Spinal cord (tissue), 10 donors: ENCODE results near the gene MYLK2. TPM values are rescaled to one million over a fixed set of nuclear protein-coding genes. Genes with fewer than 3 reads are reported as not detected.

ENCODE experiments used
- DNase-seq, 6 donors: peaks; one replicate each; pipeline versions ENCODE4 v3.0.0 to v3.0.0-alpha.2; 2013 to 2015; ENCODE audit warnings: low spot score in 6 of 6, low read depth in 4 of 6
- H3K27ac ChIP-seq: one replicate; pipeline ENCODE4 v1.5.1; 2013; ENCODE audit warnings: low read depth, low read length, control low read depth
- H3K27me3 ChIP-seq: one replicate; pipeline ENCODE4 v1.6.1; 2013; ENCODE audit warnings: low read length; ENCODE audit not compliant: control insufficient read depth, insufficient read depth
- H3K36me3 ChIP-seq: one replicate; pipeline ENCODE4 v1.6.1; 2013; ENCODE audit warnings: low read length; ENCODE audit not compliant: control insufficient read depth, insufficient read depth
- H3K4me1 ChIP-seq: one replicate; pipeline ENCODE4 v1.6.1; 2013; ENCODE audit warnings: low read length; ENCODE audit not compliant: control insufficient read depth, insufficient read depth
- H3K4me3 ChIP-seq: one replicate; pipeline ENCODE4 v1.5.1; 2013; ENCODE audit warnings: low read depth, low read length, control low read depth
- H3K9me3 ChIP-seq: one replicate; pipeline ENCODE4 v1.6.1; 2013; ENCODE audit warnings: low read length; ENCODE audit not compliant: control insufficient read depth, insufficient read depth
- WGBS: methylation state at CpG from one replicate; pipeline ENCODE4 v1.1.5; 2013; ENCODE audit warnings: missing lambda C conversion rate; ENCODE audit not compliant: insufficient coverage; 5-methylcytosine and 5-hydroxymethylcytosine counted together
- polyA plus RNA-seq, 2 donors: library from polyadenylated mRNA; unstranded; fragments of 120-200 nt; gene quantifications; one replicate each; pipeline ENCODE4 v1.2.1, GENCODE V29; 2013; ENCODE audit not compliant: insufficient read length in 2 of 2
- small RNA-seq: library from RNA; depleted of rRNA; stranded (forward); fragments of <200 nt; gene quantifications from one replicate; pipeline ENCODE3, GENCODE V24; 2014; ENCODE audit warnings: low replicate concordance
- total RNA-seq, 2 donors: library from RNA; depleted of rRNA in 1 of 2; stranded (reverse); fragments of 120-200 nt in 1 of 2; fragments of >200 nt in 1 of 2; gene quantifications; one replicate each; pipeline versions ENCODE4 v1.2.3 to v1.2.4, GENCODE V29; 2013 to 2014
- donor health status: healthy.

Gene MYLK2
- total and polyA plus RNA-seq, 4 donors, result 0.79 to 5.2 (median 5.1) TPM

DNA sequence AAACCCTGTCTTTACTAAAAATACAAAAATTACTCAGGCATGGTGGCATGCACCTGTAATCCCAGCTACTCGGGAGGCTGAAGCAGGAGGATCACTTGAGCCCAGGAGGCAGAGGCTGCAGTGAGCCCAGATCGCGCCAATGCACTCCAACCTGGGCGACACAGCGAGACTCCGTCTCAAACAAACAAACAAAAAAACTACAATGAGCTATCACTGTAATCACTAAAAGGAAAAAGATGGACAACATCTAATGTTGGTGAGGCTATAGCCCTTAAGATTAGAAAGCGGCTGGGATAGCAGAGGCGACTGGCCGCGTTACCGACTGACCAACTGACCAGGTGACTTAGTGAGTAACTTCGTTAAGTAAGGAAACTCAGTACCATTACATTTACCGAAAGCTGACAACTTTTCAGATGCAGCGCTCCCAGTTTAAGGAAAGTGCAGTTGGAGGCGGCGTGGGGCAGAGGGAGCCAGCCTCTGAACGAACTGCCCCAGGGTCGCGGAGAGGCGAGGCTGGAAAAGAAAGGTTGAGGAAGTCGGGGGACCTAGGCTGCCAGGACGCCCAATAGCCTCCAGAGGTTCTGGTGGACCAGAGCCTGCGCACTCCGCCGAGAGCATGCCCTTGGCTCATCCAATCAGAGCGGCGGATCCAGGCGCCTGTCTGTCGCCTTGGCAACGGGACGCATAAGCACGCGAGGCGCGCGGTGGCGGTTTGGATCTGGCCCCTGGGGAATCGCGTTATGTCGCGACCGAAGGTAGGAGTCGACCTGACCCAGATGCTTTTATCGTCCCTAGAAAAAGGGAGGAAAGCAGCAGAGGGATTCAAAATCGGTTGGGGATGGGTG is 60.2 kb downstream of the MYLK2 start:
- DNase-seq, result peak; percentile 85 to 98 (median 91)
- Histone ChIP-seq H3K27me3 (no peaks in the 10 kb centered on the region), H3K9me3 (no peaks in the 10 kb centered on the region), H3K4me1 (peaks cover 10% of the 10 kb centered on the region), H3K27ac (peak overlapping the region; percentile 79), H3K36me3 (peaks cover 4% of the 10 kb centered on the region), H3K4me3 (peak overlapping the region; percentile 66)
- 2% methylated on average over 38 of the region's 45 CpGs for WGBS

DNA sequence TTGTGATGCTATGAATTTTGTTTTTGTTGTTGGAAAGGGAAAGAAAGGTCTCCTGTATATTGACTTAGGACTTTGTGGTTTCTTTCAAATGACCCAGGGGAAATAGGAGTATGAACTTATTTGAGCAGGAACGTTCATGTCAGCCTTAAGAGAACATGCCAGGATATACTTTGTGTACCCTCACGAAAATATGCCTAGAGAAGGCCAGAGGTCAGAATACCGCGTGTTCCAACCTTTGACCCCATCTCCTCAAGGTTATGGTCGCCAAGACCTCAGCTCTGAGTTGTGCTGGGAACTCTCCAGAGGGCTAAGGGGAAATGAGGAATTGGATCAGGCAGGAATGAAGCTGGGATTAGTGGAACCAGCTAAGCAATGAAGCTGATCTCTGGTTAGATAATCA is 62.8 kb downstream of the MYLK2 start:
- no peak for DNase-seq
- Histone ChIP-seq H3K4me1 (peaks cover 10% of the 10 kb centered on the region), H3K9me3 (no peaks in the 10 kb centered on the region), H3K27ac (no peak overlapping the region), H3K27me3 (no peaks in the 10 kb centered on the region), H3K36me3 (no peaks in the 10 kb centered on the region), H3K4me3 (no peak overlapping the region)
- 60% methylated on average over 2 of the region's 5 CpGs for WGBS

DNA sequence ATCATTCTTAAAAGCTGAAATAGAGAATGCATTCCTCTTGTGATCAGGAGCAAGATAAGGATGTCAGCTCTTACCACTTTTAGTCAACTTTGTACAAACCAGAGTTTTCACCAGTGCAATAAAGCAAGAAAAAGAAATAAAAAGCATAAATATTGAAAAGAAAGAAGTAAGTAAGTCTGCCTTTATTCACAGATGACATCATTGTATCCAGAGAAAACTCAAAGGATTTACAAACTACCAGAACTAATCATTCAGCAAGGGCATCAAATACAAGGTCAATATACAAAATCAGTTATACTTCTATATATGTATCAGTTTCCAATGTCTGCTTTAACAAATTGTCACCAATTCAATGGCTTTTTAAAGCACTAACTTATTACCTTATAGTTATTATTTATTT is 64.7 kb downstream of the MYLK2 start:
- Histone ChIP-seq H3K27ac (no peak overlapping the region), H3K27me3 (no peaks in the 10 kb centered on the region), H3K4me1 (peaks cover 10% of the 10 kb centered on the region), H3K36me3 (no peaks in the 10 kb centered on the region), H3K9me3 (no peaks in the 10 kb centered on the region), H3K4me3 (no peak overlapping the region)
- no peak for DNase-seq

Small RNA genes within 50 kb of the gene (small RNA-seq; reads per million reads assigned to genes)
- gene AL160175.1, result not detected

Other genes starting within 250 kb of the MYLK2 start
- gene ID1, start 214.1 kb upstream of the MYLK2 start, total RNA-seq, result 100 to 1,000 TPM; 196 to 308 TPM
- 100 to 1,000 TPM in 1 of 2 donors, 10 to 100 TPM in 1; 88.2 to 109 TPM for gene ID1, start 214.1 kb upstream of the MYLK2 start, polyA plus RNA-seq
- gene COX4I2, start 181.4 kb upstream of the MYLK2 start, total RNA-seq, result 1 to 10 TPM in 1 of 2 donors, under 1 TPM in 1; 0.30 to 5.4 TPM
- under 1 TPM in 1 of 2 donors, not detected in 1; 0.62 TPM for gene COX4I2, start 181.4 kb upstream of the MYLK2 start, polyA plus RNA-seq
- 10 to 100 TPM; 66.5 to 82.7 TPM for gene BCL2L1, start 96.5 kb upstream of the MYLK2 start, total RNA-seq
- 10 to 100 TPM; 56.0 to 64.2 TPM for gene BCL2L1, start 96.5 kb upstream of the MYLK2 start, polyA plus RNA-seq
- 10 to 100 TPM; 14.4 to 29.5 TPM for gene TPX2, start 80.1 kb upstream of the MYLK2 start, total RNA-seq
- 10 to 100 TPM; 25.4 to 31.8 TPM for gene TPX2, start 80.1 kb upstream of the MYLK2 start, polyA plus RNA-seq
- 1 to 10 TPM in 1 of 2 donors, under 1 TPM in 1; 0.89 to 8.7 TPM for gene FOXS1, start 26.2 kb downstream of the MYLK2 start, total RNA-seq
- 1 to 10 TPM; 4.4 to 5.4 TPM for gene FOXS1, start 26.2 kb downstream of the MYLK2 start, polyA plus RNA-seq
- gene DUSP15, start 51.2 kb downstream of the MYLK2 start, total RNA-seq, result 10 to 100 TPM in 1 of 2 donors, 1 to 10 TPM in 1; 7.8 to 13.3 TPM
- gene DUSP15, start 51.2 kb downstream of the MYLK2 start, polyA plus RNA-seq, result 10 to 100 TPM; 27.5 to 31.0 TPM
- gene TTLL9, start 51.3 kb downstream of the MYLK2 start, total RNA-seq, result 10 to 100 TPM in 1 of 2 donors, 1 to 10 TPM in 1; 5.1 to 12.1 TPM
- gene TTLL9, start 51.3 kb downstream of the MYLK2 start, polyA plus RNA-seq, result 10 to 100 TPM; 18.4 to 18.8 TPM
- gene PDRG1, start 132.7 kb downstream of the MYLK2 start, total RNA-seq, result 10 to 100 TPM in 1 of 2 donors, 1 to 10 TPM in 1; 8.5 to 14.5 TPM
- gene PDRG1, start 132.7 kb downstream of the MYLK2 start, polyA plus RNA-seq, result 10 to 100 TPM; 34.4 to 35.8 TPM
- 1 to 10 TPM; 1.8 to 3.7 TPM for gene XKR7, start 148.8 kb downstream of the MYLK2 start, total RNA-seq
- gene XKR7, start 148.8 kb downstream of the MYLK2 start, polyA plus RNA-seq, result 1 to 10 TPM; 7.9 to 9.0 TPM
- 1 to 10 TPM; 3.8 to 8.4 TPM for gene CCM2L, start 191.1 kb downstream of the MYLK2 start, total RNA-seq
- 1 to 10 TPM; 6.4 to 6.8 TPM for gene CCM2L, start 191.1 kb downstream of the MYLK2 start, polyA plus RNA-seq
- gene HCK, start 232.9 kb downstream of the MYLK2 start, total RNA-seq, result 10 to 100 TPM in 1 of 2 donors, 1 to 10 TPM in 1; 9.1 to 12.4 TPM
- 1 to 10 TPM; 5.1 to 6.9 TPM for gene HCK, start 232.9 kb downstream of the MYLK2 start, polyA plus RNA-seq